ENCODE data around the gene C2CD2L. TPM values are rescaled to one million over a fixed set of nuclear protein-coding genes. Genes with fewer than 3 reads are reported as not detected.
A peak's percentile ranks its signal among the peaks of the same experiment; 100 is the strongest.
"Not testable (repeated sequence)": the region's sequence is repeated elsewhere in the genome, so short reads cannot be mapped to it uniquely, and the experiment has no call there.

Gene C2CD2L
- 4.7 and 7.2 TPM in 2 replicates for total RNA-seq (2014; rRNA removed; shearing (Covaris generic))

DNA sequence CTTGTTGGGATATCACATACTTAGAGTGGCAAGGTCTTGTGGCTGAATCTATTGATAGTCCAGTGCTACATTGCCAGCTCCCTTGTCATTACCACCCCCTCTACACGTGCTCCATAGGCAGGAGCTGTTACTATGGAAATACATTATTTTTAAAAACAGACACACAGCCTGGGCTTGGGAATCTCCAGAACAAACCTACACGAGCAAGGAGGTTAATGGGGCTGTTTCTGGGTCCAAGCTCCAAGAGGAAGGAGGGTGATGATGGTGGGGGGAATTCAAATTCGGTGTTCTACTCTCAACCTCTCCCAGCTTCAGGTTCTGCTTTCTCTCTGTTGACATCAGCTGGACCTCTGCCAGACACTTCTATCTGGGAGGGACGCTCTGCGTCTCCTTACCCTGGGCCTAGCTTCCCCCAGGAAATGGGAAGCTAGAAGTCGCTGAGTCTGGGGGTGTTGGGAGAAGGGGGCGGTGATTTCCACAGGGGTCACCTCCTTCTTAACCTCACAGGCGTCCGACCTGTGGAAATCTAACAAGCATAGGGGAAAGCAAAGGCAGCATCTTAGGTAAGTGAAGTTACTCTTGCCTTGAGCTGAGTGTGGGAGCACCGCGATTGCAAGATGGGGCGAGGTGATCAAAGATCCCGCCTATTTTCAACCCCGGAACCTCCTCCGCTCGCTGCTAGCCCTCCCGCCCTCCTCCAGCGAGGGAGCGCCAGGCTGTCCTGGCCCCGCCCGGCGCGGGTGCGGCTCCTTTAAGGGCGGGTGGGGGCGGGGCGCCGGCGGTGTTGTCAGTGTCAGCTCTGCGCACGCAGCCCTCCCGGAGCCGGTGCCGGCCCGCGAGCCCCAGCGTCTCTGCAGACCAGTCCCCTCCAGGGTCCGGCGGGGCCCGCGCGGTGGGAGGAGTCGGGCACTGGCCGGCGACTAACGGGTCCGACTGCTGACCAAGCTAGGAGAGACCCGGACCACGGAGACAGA, at the start of gene C2CD2L:
Gene C2CD2L (plus strand): TSS at position 781 of the 974 bp plus-strand sequence. CDS start 398 bp downstream, outside the sequence.
- DNase-seq (ENCODE audit: low spot score) = peak; percentile 73

DNA sequence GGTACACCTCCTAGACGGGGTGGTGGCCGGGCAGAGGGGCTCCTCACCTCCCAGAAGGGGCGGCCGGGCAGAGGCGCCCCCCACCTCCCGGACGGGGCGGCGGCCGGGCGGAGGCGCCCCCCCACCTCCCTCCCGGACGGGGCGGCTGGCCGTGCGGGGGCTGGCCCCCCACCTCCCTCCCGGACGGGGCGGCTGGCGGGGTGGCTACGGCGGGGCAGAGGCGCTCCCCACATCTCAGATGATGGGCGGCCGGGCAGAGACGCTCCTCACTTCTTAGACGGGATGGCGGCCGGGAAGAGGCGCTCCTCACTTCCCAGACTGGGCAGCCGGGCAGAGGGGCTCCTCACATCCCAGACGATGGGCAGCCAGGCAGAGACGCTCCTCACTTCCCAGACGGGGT, 48.0 kb upstream of the C2CD2L start:
- not testable (repeated sequence) for DNase-seq (ENCODE audit: low spot score)

DNA sequence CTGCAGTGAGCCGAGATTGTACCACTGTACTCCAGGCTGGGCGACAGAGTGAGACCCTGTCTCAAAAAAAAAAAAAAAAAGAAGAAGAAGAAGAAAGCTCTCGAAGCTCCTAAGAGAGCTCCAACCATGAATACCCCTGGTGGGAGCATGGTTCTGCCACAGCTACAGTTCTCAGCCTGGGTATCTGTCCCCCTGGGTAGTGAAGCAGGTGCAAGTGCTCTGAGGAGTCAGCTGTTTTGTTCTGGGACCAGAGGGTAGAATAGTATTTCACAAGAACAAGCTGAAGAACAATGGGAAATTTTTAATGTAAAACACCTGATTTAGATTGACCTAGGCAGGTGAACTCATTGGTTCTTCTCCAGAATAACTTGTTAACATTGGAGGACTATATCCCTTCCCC, 45.9 kb upstream of the C2CD2L start:
- DNase-seq (ENCODE audit: low spot score) = no peak

DNA sequence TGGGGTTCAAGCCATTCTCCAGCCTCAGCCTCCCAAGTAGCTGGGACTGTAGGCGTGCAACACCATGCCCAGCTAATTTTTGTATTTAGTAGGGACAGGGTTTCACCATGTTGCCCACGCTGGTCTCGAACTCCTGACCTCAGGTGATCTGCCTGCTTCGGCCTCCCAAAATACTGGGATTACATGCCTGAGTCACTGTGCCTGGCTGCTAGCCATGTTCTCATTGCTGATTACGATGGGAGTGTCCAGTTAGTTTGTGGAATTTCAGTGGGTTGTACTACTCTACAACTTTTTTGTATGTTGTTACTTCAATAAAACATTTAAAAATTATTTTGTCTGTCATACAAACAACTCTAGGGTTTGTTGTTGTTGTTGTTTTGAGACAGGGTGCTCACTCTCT, 44.4 kb upstream of the C2CD2L start:
- DNase-seq (ENCODE audit: low spot score) = peak; percentile 35

DNA sequence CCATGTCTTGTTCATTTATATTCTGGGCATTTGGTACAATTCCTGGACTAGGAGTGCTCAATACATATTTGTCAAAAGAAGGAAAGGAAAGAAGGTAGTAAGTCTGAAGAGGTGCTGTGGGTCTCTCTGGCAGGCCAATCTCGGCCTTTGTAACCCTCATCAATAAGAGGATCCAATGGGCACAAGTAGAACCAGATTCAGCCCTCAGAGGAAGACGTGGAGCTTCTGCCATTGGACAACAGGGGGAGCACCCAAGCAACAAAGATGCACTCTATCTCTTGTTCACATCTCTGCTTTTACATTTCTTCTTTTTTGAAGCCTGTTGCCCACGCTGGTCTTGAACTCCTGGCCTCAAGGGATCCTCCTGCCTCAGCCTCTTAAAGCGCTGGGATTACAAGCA, 41.8 kb upstream of the C2CD2L start:
- no peak for DNase-seq (ENCODE audit: low spot score)

DNA sequence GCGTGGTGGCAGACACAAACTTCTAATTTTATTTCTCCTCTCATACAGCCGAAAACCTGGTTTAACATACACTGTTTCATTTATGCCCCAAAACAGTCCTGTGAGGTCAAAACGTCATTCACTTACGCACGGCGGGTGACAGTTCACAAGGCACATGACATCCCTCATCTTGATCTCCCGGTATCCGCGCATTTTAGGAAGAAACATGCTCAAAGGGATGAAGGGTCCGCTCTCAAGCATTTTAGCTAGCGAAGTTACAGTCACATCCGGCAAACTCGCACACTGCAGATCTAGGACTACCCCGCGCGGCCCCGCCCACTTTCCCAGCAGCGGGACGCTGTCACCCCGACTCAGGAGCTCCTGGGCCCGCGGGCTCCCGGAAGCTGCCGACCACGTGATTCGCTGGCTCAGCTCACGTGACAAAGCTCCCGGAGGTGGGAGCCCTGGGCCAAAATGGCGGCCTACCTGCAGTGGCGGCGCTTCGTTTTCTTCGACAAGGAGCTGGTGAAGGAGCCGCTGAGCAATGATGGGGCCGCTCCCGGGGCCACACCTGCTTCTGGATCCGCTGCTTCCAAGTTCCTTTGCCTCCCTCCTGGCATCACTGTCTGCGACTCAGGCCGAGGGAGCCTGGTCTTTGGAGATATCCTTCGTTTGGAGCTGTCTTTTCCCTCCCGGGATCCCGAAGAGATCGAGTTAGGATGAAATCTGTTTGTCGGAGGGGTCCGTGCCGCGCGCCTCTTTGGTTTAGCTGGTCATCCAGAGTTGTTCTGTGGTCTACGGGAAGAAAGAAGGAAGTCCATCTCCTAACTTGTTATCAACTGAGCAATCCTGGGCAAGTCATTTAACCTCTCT, 39.5 kb upstream of the C2CD2L start, which contains the start of gene VPS11:
Gene VPS11 (plus strand): TSS at position 448 of the 852 bp plus-strand sequence. CDS start 6 bp downstream, at position 454.
- peak; percentile 85 for DNase-seq (ENCODE audit: low spot score)

DNA sequence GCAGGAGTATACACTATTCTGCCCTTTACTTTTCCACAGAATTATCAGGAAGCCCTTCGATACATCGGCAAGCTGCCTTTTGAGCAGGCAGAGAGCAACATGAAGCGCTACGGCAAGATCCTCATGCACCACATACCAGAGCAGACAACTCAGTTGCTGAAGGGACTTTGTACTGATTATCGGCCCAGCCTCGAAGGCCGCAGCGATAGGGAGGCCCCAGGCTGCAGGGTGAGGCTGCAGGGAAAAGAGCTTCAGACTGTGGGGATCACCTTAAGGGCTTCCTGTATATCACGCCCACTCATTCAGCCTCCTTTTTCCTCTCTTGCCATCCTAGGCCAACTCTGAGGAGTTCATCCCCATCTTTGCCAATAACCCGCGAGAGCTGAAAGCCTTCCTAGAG, 29.3 kb upstream of the C2CD2L start:
- DNase-seq (ENCODE audit: low spot score) = no peak

DNA sequence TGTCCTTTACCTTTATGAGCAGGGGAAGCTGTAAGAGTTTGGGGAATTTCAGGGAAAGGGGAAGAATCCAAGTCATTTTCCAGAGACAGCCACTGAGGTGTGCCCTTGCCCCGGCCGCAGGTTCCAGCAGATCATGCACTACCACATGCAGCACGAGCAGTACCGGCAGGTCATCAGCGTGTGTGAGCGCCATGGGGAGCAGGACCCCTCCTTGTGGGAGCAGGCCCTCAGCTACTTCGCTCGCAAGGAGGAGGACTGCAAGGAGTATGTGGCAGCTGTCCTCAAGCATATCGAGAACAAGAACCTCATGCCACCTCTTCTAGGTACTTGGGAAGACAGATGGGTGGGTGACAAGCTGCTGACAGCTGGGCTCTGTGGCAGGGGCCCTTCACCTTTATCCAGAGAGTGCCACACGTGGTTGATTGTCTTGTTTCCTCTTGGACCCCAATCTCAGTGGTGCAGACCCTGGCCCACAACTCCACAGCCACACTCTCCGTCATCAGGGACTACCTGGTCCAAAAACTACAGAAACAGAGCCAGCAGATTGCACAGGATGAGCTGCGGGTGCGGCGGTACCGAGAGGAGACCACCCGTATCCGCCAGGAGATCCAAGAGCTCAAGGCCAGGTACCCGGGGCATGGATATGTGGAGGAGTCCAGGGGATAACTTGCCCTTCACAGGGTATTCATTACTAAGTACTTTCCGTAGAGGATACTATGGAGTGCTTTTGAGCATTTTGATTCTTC, 28.3 kb upstream of the C2CD2L start:
- DNase-seq (ENCODE audit: low spot score) = no peak

DNA sequence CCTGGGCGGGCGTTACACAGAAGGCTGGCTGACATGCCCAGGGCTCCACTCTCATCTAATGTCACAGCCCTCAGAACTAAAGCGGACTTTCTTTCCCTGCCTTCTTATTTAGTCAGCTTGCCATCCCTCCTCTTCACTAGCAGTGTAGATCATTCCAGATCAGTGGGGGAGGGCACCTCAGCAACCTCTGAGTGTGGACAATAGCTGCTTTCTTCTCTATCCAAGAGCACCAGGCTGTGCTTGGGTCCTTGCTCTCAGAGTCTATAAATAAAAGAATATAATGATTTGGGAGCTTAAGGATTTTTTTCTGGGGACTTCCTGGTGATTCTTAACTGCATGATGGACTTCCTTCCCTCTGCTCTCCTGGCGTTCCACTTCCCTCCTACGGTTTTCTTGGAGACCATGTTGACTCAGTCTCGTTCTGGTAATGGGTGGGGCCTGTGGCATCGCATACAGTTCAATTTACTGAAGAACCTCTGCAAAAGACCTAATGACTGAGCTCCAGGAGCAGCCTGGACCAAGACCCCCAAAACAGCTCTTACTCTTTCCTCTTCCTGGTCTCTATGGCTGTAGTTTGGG, 25.4 kb upstream of the C2CD2L start:
- DNase-seq (ENCODE audit: low spot score) = no peak

DNA sequence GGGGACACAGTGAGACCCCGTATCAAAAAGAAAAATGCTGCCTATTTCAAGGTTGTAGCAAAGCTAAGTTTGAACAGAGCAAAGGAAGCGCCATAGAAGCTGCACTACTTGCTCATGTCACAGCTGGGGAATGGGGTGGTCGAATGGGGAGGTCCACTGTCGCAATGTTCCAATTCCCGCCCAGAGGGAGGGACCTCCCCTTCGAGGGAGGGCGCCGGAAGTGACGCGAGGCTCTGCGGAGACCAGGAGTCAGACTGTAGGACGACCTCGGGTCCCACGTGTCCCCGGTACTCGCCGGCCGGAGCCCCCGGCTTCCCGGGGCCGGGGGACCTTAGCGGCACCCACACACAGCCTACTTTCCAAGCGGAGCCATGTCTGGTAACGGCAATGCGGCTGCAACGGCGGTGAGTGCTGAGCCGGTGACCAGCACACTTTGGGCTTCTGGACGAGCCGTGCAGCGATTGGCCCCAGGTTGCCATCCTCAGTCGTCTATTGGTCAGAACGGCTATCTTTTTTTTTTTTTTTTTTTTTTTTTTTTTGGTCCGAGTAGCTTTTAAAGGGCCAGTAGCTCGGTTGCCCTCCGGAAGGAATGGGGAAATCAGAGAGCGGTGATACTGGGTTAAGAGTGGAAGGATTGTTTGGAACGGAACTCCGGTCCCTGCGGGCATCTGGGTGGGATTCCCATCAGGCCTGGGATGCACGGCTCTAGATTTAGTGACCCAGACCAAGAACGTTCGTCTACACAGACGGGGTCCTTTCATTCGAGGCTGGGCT, 22.3 kb upstream of the C2CD2L start, which contains the start of gene HMBS:
Gene HMBS (plus strand): TSS at position 219 of the 774 bp plus-strand sequence. CDS start 153 bp downstream, at position 372.
- peak; percentile 87 for DNase-seq (ENCODE audit: low spot score)

DNA sequence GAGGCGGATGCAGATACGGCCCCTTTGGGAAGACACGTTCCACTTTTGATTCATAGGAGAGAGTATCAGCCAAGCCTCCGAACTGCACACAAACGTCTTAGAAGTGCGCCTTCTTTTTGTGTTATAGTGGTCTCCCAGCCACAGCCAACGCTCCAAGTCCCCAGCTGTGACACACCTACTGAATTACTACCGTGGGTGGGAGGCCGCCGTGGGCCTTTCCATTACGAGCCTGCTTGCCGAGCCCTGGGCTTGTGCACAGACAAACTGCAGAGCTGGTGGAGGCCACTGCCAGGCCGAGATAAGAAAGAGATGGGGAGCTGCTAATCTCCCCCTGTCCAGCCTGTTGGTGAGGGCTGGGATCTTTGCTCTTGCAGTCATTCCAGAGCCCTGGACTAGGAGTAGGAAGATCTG, 21.7 kb upstream of the C2CD2L start:
- no peak for DNase-seq (ENCODE audit: low spot score)

DNA sequence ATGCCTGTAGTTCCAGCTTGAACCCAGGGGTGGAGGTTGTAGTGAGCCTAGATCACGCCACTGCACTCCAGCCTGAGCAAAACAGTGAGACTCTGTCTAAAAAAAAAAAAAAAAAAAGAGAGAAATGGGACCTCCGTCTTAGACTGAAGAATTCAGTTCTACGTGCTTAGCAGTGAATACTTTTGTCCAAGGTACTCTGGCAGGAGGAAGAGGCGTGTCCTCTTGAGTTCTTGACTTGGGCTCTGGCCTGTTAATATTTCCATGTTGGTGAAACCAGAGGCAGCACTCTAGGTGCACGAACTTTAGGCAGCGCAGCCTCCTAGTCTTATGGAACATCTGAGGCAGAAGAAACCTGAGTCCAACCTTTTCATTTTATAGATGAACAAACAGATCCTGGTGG, 20.0 kb upstream of the C2CD2L start:
- no peak for DNase-seq (ENCODE audit: low spot score)

DNA sequence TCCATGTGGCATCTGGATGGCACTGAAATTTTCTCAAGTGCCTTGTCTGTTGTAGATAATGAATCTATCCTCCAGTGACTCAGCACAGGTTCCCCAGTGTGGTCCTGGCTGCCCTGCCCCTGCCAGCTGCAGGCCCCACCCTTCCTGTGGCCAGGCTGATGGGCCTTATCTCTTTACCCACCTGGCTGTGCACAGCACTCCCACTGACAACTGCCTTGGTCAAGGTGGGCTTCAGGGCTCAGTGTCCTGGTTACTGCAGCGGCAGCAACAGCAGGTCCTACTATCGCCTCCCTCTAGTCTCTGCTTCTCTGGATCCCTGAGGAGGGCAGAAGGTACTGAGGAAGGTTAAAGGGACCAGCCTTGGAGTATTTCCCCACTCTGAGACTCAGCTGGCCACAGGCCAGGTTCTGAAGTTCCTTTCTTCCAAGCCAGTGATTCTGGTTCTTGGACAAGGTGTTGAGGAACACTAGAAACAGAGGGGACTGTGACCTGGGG, 19.4 kb upstream of the C2CD2L start:
- peak; percentile 49 for DNase-seq (ENCODE audit: low spot score)

DNA sequence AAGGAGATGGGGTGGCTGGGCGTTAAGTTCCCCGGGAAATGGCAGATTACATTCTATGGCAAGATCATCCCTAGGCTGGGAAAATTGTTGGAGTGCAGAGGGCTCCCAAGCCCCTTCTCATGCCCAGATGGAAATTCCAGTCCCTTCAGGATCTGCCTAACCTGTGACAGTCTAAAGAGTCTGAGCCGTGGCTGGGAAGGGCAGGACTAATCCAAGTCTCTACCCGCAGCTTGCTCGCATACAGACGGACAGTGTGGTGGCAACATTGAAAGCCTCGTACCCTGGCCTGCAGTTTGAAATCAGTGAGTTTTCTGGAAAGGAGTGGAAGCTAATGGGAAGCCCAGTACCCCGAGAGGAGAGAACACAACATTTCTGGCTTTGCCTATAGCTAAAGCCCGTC, 18.7 kb upstream of the C2CD2L start:
- no peak for DNase-seq (ENCODE audit: low spot score)

DNA sequence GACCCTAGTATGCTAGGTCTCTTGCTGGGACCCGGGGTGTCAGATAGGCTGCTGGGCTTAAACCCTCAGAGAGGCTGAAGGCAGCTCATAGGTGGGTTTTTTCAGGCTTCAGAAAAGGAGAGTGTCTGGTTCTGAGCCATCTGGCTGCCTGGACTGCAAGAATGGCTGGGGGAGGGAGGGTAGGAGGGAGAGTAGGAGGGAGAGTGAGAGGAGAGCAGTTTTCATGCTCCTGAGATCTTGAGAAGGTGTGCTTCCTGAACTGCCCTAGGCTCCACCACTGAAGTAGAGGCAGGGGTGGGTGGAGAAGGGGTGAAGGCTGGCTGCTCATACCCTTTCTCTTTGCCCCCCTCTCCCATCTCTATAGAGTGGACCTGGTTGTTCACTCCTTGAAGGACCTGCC, 17.8 kb upstream of the C2CD2L start:
- DNase-seq (ENCODE audit: low spot score) = no peak

DNA sequence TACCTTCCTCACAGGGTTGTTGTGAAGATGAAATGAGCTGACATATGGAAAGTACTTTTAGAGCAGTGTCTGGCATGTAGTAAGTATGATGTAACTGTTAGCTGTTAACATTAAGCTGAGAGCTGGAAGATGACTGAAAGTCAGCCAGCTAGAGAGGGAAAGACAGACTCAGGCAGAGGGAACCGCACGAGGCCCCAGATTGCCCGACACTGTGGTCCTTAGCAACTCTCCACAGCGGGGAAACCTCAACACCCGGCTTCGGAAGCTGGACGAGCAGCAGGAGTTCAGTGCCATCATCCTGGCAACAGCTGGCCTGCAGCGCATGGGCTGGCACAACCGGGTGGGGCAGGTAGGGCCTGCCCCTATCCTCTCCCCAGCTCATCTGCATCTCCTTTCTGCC, 16.0 kb upstream of the C2CD2L start:
- DNase-seq (ENCODE audit: low spot score) = no peak

DNA sequence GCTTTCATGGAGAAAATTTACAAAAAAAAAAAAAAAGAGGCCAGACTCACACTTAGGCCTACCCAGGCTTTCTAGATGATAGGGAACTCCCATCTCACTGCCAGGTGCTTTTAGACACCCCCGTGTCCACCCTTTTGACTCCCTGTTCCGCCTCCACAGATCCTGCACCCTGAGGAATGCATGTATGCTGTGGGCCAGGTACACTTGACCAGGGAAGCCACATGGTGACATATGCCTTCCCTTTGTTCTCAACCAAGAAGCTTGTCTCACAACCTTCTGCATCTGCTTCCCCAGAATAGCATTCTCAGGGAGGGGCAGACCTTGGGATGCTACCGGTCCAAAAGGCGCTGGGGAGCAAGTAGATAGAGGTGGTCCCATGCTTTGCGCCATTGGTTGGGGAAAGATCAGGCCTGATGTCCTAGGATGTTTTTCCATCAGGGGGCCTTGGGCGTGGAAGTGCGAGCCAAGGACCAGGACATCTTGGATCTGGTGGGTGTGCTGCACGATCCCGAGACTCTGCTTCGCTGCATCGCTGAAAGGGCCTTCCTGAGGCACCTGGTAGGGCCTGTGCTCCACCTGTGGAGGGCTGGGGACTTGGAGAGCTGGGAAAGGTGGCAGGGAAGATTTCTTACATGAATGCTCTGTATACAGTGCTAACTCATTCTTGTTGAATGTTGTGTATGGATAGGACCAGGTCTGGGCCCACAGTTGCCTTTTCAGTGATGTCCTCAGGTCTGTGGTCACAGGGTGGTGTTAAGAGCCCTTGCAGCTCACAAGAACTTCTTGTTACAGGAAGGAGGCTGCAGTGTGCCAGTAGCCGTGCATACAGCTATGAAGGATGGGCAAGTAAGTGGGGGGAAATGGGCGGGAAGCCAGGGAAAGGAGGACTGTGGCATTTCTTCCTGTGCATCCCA, 14.9 kb upstream of the C2CD2L start:
- DNase-seq (ENCODE audit: low spot score) = no peak

DNA sequence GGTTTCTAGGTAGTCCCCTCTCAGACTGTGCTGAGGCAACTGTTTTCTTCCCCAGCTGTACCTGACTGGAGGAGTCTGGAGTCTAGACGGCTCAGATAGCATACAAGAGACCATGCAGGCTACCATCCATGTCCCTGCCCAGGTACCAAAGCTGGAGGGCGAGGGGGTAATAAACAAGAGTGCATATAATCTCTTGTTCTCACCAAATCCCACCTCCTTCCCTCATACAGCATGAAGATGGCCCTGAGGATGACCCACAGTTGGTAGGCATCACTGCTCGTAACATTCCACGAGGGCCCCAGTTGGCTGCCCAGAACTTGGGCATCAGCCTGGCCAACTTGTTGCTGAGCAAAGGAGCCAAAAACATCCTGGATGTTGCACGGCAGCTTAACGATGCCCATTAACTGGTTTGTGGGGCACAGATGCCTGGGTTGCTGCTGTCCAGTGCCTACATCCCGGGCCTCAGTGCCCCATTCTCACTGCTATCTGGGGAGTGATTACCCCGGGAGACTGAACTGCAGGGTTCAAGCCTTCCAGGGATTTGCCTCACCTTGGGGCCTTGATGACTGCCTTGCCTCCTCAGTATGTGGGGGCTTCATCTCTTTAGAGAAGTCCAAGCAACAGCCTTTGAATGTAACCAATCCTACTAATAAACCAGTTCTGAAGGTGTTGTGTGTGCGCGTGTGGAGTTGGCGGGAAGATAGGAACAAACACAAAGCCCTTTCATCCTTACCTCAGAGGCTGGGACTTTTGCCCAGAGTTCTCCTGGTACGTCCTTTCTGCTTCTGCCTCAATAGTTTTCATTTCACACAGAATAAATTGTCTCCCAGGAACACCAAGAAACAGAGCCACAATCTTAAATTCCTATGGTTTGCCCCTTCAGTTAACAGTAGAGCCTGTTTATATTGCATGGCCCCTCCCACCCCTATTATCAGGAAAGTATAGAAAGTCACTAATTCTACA, 14.0 kb upstream of the C2CD2L start:
- no peak for DNase-seq (ENCODE audit: low spot score)
